ENCODE results near the gene FOXO6. TPM values are rescaled to one million over a fixed set of nuclear protein-coding genes. Genes with fewer than 3 reads are reported as not detected.

Gene FOXO6
- total RNA-seq, 1 experiment from 2014 or later, result 5.4 TPM

DNA sequence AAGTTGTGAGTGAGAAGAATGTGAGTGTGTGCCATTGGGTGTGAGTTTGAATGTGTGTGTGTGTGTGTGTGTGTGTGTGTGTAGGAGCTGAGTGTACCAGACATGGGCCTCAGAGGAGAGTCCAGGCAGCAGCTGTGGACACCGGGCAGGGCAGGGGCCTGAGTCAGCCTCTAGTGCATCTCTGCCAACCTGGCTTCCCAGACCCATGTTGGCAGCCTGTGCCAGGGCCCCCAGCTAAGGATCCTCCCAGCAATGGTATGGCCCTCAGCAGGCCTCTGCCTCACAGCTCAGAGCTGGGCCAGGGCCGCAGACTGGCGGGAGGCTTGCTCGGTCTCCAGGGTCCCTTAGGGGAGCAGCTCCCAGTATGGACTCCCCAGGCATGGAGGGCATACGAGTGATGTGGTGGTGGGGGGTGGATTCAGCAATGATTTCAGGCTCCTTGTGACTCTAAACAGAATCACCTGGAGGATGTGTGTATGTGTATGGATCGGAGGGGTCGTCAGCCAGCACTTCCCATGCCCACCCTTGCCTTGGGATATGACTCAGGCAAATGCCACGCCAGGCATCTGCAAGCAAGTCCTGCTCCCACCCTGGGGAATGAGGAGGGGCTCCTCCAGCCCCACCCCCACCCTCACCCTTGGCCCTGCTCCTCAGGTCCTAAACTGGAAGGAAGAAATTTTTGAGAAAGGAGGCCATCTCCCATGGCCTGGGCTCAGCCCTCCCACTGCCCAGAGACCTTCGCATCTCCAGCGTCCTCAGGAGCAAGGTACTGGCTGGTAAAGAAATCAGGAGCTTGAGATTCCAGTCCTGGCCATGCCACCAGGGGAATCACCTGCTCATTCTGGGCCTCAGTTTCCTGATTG is 1.8 kb upstream of the FOXO6 start (continued):
- TF ChIP-seq HMGA2 (CRISPR knock-in tag; IDR thresholded peaks at IDR 0.05), result no peak
- TF ChIP-seq, protein P1, sequence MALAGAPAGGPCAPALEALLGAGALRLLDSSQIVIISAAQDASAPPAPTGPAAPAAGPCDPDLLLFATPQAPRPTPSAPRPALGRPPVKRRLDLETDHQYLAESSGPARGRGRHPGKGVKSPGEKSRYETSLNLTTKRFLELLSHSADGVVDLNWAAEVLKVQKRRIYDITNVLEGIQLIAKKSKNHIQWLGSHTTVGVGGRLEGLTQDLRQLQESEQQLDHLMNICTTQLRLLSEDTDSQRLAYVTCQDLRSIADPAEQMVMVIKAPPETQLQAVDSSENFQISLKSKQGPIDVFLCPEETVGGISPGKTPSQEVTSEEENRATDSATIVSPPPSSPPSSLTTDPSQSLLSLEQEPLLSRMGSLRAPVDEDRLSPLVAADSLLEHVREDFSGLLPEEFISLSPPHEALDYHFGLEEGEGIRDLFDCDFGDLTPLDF (CRISPR knock-in tag; IDR thresholded peaks at IDR 0.05), result no peak
- TF ChIP-seq ZNF263 (CRISPR knock-in tag; IDR thresholded peaks at IDR 0.05; ENCODE audit: low read depth), result no peak
- no peak for TF ChIP-seq ETV6 (CRISPR knock-in tag; IDR thresholded peaks at IDR 0.05)
- no peak for TF ChIP-seq KAT7 (CRISPR knock-in tag; IDR thresholded peaks at IDR 0.05; ENCODE audit: borderline replicate concordance)
- TF ChIP-seq OVOL2 (CRISPR knock-in tag; IDR thresholded peaks at IDR 0.05; ENCODE audit: borderline replicate concordance), result no peak
- no peak for TF ChIP-seq ZNF232 (CRISPR knock-in tag; IDR thresholded peaks at IDR 0.05)

DNA sequence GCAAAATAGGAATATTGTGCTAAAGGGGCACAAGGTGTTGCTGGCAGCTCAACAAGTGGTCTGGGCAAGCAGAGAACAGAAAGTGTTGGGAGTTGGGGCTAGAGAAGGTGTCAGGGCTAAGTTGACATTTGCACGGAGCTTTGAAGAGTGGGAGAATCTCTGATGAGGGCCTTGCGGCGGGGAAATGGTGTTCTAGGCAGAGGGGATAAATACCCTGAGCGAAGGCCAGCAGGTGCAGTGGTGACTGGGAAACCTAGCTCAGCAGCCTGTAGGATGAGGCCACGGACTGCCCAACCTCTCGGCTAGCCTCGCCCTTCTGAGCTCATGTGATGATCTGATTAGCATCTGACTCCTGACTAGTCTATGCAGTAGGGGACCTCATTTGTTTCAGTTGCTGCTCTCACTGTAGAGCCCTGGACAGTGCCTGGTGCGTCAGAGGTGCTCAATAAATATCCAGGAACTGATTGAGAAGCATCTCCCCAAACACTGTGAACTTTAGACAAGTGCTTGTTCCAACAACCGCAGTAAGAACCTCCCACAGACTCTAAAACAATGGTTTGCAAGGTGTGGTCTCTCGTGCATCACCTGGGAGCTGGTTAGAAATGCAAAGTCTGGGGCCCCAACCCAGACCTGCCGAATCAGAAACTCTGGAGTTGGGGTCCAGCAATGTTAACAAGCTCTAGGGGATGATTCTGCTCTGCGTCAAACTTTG is 1.0 kb upstream of the FOXO6 start:
- Mint-ChIP-seq H3K4me1 (peaks cover 49% of the 10 kb centered on the region), H3K9me3 (no peaks in the 10 kb centered on the region), H3K36me3 (no peaks in the 10 kb centered on the region), H3K4me3 (peak overlapping the region; percentile 70), H3K27ac (no peak overlapping the region), H3K27me3 (ENCODE audit: low read depth) (peaks cover 57% of the 10 kb centered on the region)
- ATAC-seq (peak; percentile 18), DNase-seq (ENCODE audit: low spot score) (peak; percentile 48)
- ChIA-PET POLR2A (interaction anchor here (0.9 to 1.5 kb wide), 3 partner anchors 38 to 63 kb away, joined by 3 to 4 read pairs (median 3); no protein-coding TSS in a partner anchor), CTCF (interaction anchor here (0.6 to 4.8 kb wide), 33 partner anchors 9 to 218 kb away, joined by 3 to 106 read pairs (median 10); no protein-coding TSS in a partner anchor)
- TF ChIP-seq, protein P2, sequence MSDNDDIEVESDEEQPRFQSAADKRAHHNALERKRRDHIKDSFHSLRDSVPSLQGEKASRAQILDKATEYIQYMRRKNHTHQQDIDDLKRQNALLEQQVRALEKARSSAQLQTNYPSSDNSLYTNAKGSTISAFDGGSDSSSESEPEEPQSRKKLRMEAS (CRISPR knock-in tag; IDR thresholded peaks at IDR 0.05), result peak; percentile 24; the same call in 1 of the 2 replicates
- TF ChIP-seq, protein P3, sequence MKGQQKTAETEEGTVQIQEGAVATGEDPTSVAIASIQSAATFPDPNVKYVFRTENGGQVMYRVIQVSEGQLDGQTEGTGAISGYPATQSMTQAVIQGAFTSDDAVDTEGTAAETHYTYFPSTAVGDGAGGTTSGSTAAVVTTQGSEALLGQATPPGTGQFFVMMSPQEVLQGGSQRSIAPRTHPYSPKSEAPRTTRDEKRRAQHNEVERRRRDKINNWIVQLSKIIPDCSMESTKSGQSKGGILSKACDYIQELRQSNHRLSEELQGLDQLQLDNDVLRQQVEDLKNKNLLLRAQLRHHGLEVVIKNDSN (CRISPR knock-in tag; IDR thresholded peaks at IDR 0.05), result peak; percentile 37; the same call in 1 of the 2 replicates
- TF ChIP-seq NR2C2 (CRISPR knock-in tag; IDR thresholded peaks at IDR 0.05) (no peak), TEAD1 (CRISPR knock-in tag; IDR thresholded peaks at IDR 0.05) (0 out of 2 replicates have a peak, but pooled peaks have one; percentile 5)

DNA sequence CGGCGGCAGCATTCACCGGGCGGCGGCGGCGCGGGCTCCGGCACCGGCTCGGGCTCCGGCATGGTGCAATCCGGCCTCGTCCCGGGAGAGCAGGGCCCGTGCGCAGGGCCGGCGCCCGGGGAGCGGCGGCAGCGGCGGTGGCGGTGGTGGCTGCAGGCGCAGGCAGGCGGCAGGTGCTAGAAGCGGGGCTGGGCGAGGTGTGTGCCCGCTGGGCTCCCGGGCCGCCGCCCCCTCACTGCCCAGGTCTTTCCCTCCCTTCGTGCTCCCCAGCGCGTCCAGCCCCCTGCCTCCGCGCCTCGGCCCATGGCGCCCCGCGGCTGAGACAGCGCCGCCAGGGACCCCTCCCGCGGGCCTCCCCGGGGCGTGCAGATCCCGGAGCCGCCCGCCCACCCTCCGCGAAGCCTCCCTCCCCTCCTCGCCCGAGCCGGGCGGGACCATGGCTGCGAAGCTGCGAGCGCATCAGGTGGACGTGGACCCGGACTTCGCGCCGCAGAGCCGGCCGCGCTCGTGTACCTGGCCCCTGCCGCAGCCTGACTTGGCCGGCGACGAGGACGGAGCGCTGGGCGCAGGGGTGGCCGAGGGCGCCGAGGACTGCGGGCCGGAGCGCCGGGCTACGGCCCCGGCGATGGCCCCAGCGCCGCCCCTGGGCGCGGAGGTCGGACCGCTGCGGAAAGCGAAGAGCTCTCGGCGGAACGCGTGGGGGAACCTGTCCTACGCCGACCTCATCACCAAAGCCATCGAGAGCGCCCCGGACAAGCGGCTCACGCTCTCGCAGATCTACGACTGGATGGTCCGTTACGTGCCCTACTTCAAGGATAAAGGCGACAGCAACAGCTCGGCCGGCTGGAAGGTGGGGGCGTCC is 492 bp downstream of the FOXO6 start:
- ChIA-PET CTCF (interaction anchor here (0.6 to 4.8 kb wide), 35 partner anchors 10 to 302 kb away, joined by 3 to 106 read pairs (median 9); no protein-coding TSS in a partner anchor), POLR2A (interaction anchor here (1.0 to 2.4 kb wide), 2 partner anchors 31 to 33 kb away, joined by 4 to 7 read pairs; no protein-coding TSS in a partner anchor)
- Mint-ChIP-seq H3K4me1 (peaks cover 54% of the 10 kb centered on the region), H3K9me3 (no peaks in the 10 kb centered on the region), H3K4me3 (peak overlapping the region; percentile 58), H3K27ac (no peak overlapping the region), H3K36me3 (no peaks in the 10 kb centered on the region), H3K27me3 (ENCODE audit: low read depth) (peaks cover 66% of the 10 kb centered on the region)
- ATAC-seq (peak; percentile 2), DNase-seq (ENCODE audit: low spot score) (peak; percentile 25)
- TF ChIP-seq SOX15 (CRISPR knock-in tag; IDR thresholded peaks at IDR 0.05) (no peak), JUN (CRISPR knock-in tag; IDR thresholded peaks at IDR 0.05) (peak; percentile 48; the same call in 1 of the 2 replicates), TP53 (CRISPR knock-in tag; IDR thresholded peaks at IDR 0.05) (peak; percentile 73), NR1H2 (CRISPR knock-in tag; IDR thresholded peaks at IDR 0.05) (no peak), FOXJ3 (CRISPR knock-in tag; IDR thresholded peaks at IDR 0.05; ENCODE audit: borderline replicate concordance) (no peak), FOXP1 (CRISPR knock-in tag; IDR thresholded peaks at IDR 0.05; ENCODE audit: borderline replicate concordance) (peak; percentile 67; the same call in 1 of the 2 replicates), ESRRA (CRISPR knock-in tag; IDR thresholded peaks at IDR 0.05; ENCODE audit: borderline replicate concordance) (peak; percentile 78; the same call in 1 of the 2 replicates), ZNF138 (CRISPR knock-in tag; conservative IDR thresholded peaks at IDR 0.05) (no peak)
- TF ChIP-seq, protein P1 (CRISPR knock-in tag; IDR thresholded peaks at IDR 0.05), result no peak
- TF ChIP-seq, protein P4, sequence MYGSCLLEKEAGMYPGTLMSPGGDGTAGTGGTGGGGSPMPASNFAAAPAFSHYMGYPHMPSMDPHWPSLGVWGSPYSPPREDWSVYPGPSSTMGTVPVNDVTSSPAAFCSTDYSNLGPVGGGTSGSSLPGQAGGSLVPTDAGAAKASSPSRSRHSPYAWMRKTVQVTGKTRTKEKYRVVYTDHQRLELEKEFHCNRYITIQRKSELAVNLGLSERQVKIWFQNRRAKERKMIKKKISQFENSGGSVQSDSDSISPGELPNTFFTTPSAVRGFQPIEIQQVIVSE (CRISPR knock-in tag; IDR thresholded peaks at IDR 0.05; ENCODE audit: borderline replicate concordance), result no peak
- TF ChIP-seq, protein P5, sequence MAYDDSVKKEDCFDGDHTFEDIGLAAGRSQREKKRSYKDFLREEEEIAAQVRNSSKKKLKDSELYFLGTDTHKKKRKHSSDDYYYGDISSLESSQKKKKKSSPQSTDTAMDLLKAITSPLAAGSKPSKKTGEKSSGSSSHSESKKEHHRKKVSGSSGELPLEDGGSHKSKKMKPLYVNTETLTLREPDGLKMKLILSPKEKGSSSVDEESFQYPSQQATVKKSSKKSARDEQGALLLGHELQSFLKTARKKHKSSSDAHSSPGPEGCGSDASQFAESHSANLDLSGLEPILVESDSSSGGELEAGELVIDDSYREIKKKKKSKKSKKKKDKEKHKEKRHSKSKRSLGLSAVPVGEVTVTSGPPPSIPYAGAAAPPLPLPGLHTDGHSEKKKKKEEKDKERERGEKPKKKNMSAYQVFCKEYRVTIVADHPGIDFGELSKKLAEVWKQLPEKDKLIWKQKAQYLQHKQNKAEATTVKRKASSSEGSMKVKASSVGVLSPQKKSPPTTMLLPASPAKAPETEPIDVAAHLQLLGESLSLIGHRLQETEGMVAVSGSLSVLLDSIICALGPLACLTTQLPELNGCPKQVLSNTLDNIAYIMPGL (CRISPR knock-in tag; IDR thresholded peaks at IDR 0.05), result peak; percentile 32; the same call in 1 of the 2 replicates
